A673 (cell line): Measurements from ENCODE around the gene VPS13D.

Source experiments
- CTCF ChIP-seq: fragments of 300-800, 200-600 bp; sonication (generic); conservative IDR thresholded peaks from 2 replicates; pipeline ENCODE4 v1.5.1; 2017; ENCODE audit warnings: low read depth, mild to moderate bottlenecking, antibody characterized with exemption, low read length, moderate library complexity, mixed read lengths
- EZH2 ChIP-seq: fragments of 200-600 bp; sonication (generic); IDR thresholded peaks from 2 replicates; pipeline ENCODE4 v1.6.1; 2017; ENCODE audit warnings: borderline replicate concordance, low read depth, mild to moderate bottlenecking, mixed read lengths, antibody characterized with exemption, low read length; ENCODE audit not compliant: poor library complexity, severe bottlenecking

GRCh38 chr1:12406211-12407021 is 176.6 kb downstream of the VPS13D start:
- TF ChIP-seq CTCF (no peak), EZH2 (no peak)
